ENCODE data around the gene PDXDC1. TPM values are rescaled to one million over a fixed set of nuclear protein-coding genes. Genes with fewer than 3 reads are reported as not detected.

PDXDC1 gene
- total and polyA plus RNA-seq, 9 of the 15 experiments (the other 6 are each of a cell fraction or from before 2014, with no cell fraction given) = 5.1 to 95.4 (median 45.8) TPM

GRCh38 chr16:14963281-14964173, 11.3 kb upstream of the PDXDC1 start (continued):
- TF ChIP-seq ZNF395 (CRISPR knock-in tag; IDR thresholded peaks at IDR 0.05) = no peak
- TF ChIP-seq MLX (CRISPR knock-in tag; conservative IDR thresholded peaks at IDR 0.05) = no peak
- no peak for TF ChIP-seq MEIS2 (IDR thresholded peaks at IDR 0.05; ENCODE audit: partially characterized antibody)
- TF ChIP-seq FOXJ2 (tag; IDR thresholded peaks at IDR 0.05) = no peak
- TF ChIP-seq ARHGAP35 (IDR thresholded peaks at IDR 0.05; ENCODE audit: partially characterized antibody) = no peak
- no peak for TF ChIP-seq CEBPZ (IDR thresholded peaks at IDR 0.05; ENCODE audit: borderline replicate concordance, low read depth, low read length)
- no peak for TF ChIP-seq THRAP3 (IDR thresholded peaks at IDR 0.05; ENCODE audit: borderline replicate concordance)

All from K562 (cell line).